ENCODE data around the gene CDH4.

- no peak for TF ChIP-seq CTCF (IDR thresholded peaks at IDR 0.05; ENCODE audit: insufficient read depth, low read depth, low read length)
- TF ChIP-seq EZH2 (IDR thresholded peaks at IDR 0.05; ENCODE audit: insufficient read depth, low read length), result no peak
Measured at GRCh38 chr20:61956396-61957342, 704.6 kb downstream of the CDH4 start.

Measured in astrocyte (in vitro differentiated cells and primary cell).